Activated CD8-positive, alpha-beta memory T cell treated with anti-CD3 and anti-CD28 coated beads, Interleukin-2, amount 50 U/mL, for 4 hours (primary cell): ENCODE measurements around the gene SLC6A4.

Experiments
- DNase-seq: peaks from one replicate; pipeline ENCODE4 v3.0.0-alpha.2; 2020

SLC6A4 gene

GRCh38 chr17:30235386-30236296, at the start of gene SLC6A4:
SLC6A4 (minus strand) TSS chr17:30235697; CDS start chr17:30221958, 13,739 bp downstream.
- no peak for DNase-seq

- DNase-seq: no peak
Observed at GRCh38 chr17:30279156-30279555, 43.7 kb upstream of the SLC6A4 start.

GRCh38 chr17:30278032-30278431, 42.5 kb upstream of the SLC6A4 start:
- no peak for DNase-seq

GRCh38 chr17:30275911-30276310, 40.4 kb upstream of the SLC6A4 start:
- DNase-seq: no peak

- DNase-seq: no peak
Observed at GRCh38 chr17:30274887-30275286, 39.4 kb upstream of the SLC6A4 start.

- DNase-seq: no peak
Observed at GRCh38 chr17:30273373-30273772, 37.9 kb upstream of the SLC6A4 start.

GRCh38 chr17:30271102-30271501, 35.6 kb upstream of the SLC6A4 start:
- no peak for DNase-seq

GRCh38 chr17:30267625-30268024, 32.1 kb upstream of the SLC6A4 start:
- no peak for DNase-seq

- DNase-seq: no peak
Observed at GRCh38 chr17:30263552-30264333, 28.2 kb upstream of the SLC6A4 start.

- DNase-seq: no peak
Observed at GRCh38 chr17:30256756-30257506, 21.4 kb upstream of the SLC6A4 start.

GRCh38 chr17:30254150-30254549, 18.7 kb upstream of the SLC6A4 start:
- no peak for DNase-seq

GRCh38 chr17:30253312-30253711, 17.8 kb upstream of the SLC6A4 start:
- DNase-seq: no peak

- no peak for DNase-seq
Observed at GRCh38 chr17:30251931-30252330, 16.4 kb upstream of the SLC6A4 start.

GRCh38 chr17:30249460-30249859, 14.0 kb upstream of the SLC6A4 start:
- no peak for DNase-seq

GRCh38 chr17:30248786-30249185, 13.3 kb upstream of the SLC6A4 start:
- DNase-seq: no peak

GRCh38 chr17:30246460-30246859, 11.0 kb upstream of the SLC6A4 start:
- DNase-seq: no peak

GRCh38 chr17:30244853-30245385, 9.4 kb upstream of the SLC6A4 start:
- DNase-seq: no peak

- no peak for DNase-seq
Observed at GRCh38 chr17:30243568-30243967, 8.1 kb upstream of the SLC6A4 start.

- DNase-seq: no peak
Observed at GRCh38 chr17:30243002-30243401, 7.5 kb upstream of the SLC6A4 start.

- no peak for DNase-seq
Observed at GRCh38 chr17:30241051-30241450, 5.6 kb upstream of the SLC6A4 start.

GRCh38 chr17:30240177-30240576, 4.7 kb upstream of the SLC6A4 start:
- DNase-seq: no peak

- DNase-seq: no peak
Observed at GRCh38 chr17:30239089-30239462, 3.6 kb upstream of the SLC6A4 start.
